Thyroid gland (tissue), 4 donors: ENCODE data around the gene SULT2A1.

Experiments
- POLR2A ChIP-seq, 2 donors: fragments of 450-650 bp; IDR thresholded peaks; one replicate each; pipeline ENCODE4 v1.6.1; 2017; ENCODE audit warnings: antibody characterized with exemption in 2 of 2, mild to moderate bottlenecking in 2 of 2, moderate library complexity in 1 of 2
- TF ChIP-seq, protein P1 (sequence below), 6 experiments: fragments of 200-600 bp in 3 of 6; fragments of 450-650 bp in 3 of 6; sonication (generic) in 3 of 6; IDR thresholded peaks; one replicate each; pipeline ENCODE4 v1.5.1; 2016 to 2019; ENCODE audit warnings: antibody characterized with exemption in 6 of 6, mild to moderate bottlenecking in 2 of 6, inconsistent platforms in 1 of 6, moderate library complexity in 1 of 6

DNA sequence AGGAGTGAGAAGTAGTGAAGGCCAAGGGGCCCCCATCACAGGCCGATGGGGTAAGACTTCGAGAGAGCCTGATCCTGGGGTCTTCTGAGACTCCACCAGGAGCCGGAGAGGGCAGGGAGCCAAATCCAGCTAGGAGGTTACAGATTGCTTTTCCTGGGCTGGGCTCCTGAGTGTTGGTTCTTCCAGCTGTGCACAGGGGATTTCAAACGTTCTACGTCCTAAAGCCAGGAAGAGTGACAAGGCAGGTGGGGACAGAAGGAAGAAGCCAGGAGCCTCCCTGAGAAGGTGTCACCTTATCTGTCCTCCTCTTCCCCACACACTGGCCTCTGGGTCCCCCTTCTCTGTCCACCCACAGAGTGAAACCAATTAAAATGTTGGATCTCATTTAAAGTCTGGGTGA, 43.2 kb downstream of the SULT2A1 start:
- TF ChIP-seq, protein P1, sequence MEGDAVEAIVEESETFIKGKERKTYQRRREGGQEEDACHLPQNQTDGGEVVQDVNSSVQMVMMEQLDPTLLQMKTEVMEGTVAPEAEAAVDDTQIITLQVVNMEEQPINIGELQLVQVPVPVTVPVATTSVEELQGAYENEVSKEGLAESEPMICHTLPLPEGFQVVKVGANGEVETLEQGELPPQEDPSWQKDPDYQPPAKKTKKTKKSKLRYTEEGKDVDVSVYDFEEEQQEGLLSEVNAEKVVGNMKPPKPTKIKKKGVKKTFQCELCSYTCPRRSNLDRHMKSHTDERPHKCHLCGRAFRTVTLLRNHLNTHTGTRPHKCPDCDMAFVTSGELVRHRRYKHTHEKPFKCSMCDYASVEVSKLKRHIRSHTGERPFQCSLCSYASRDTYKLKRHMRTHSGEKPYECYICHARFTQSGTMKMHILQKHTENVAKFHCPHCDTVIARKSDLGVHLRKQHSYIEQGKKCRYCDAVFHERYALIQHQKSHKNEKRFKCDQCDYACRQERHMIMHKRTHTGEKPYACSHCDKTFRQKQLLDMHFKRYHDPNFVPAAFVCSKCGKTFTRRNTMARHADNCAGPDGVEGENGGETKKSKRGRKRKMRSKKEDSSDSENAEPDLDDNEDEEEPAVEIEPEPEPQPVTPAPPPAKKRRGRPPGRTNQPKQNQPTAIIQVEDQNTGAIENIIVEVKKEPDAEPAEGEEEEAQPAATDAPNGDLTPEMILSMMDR (IDR thresholded peaks at IDR 0.05) = no peak
- no peak for TF ChIP-seq POLR2A (IDR thresholded peaks at IDR 0.05)
